Kidney capillary endothelial cell (primary cell): Measurements from ENCODE around the gene SLC5A4.

Experiments
- DNase-seq: peaks from one replicate; pipeline ENCODE4 v3.0.0-alpha.2; 2018; ENCODE audit warnings: low spot score

SLC5A4 gene

DNA sequence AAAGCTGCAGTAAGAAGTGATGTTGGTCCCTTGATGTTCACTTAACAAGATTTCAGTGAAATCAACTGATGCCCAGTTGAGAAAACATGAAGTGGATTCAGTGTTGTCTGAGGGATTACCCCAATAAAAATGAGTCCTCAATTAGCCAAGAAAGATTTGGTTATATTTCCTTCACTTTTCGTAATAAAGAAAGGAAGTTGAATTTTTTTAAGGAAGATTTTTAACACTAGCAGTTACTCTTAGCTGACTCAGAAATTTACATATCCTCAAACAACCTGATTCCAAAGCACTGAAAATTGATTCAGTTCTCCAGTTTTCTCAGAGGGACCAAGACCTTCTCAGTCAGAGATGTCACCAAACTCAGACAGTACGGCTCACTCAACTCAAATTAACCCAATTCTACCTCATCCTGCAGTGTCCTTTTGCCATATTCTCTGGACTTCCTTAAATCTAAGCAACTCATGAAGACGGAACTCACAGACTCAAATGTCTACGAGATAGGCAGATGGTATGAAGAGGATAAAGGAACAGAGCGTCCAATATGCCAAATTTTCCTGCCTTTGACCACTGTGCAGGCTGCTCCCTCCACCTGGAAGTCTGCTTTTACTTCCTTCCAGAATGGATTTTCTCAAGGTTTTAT is 22.8 kb downstream of the SLC5A4 start:
- DNase-seq: no peak

DNA sequence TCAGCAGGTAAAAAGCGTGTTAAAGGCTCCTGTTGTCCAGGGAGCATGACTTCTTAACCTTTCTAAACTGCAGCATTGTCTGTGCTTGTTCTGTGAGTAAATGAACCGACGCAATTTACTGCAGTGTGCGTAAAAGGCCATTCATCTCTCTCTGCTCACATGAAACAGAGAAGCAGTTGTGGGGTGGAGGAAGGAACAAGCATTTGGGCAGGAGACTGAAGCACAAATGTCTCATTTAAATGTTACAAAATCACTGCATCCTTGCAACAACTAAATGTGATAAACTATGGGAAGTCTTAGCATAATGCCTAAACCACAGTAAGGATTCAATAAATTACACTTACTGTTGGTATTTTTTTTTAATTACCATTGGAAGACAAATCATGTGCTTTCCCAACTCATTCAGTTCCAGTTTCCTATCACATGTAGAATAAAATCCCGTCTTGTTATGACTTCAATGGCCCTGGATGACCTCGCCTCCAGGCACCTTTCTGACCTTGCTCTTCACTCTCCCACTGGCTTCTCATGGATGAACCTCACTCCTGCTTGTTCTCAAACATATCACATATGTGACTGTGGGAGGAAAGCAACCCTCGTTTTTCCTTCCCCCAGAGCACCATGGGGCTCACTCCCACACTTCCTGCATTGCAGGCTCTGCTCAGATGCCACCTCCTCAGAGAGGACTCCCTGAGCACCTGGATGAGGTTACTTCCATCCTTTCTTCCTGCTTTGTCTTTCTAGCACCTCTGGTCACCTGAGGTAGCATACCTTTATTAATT is 28.6 kb downstream of the SLC5A4 start:
- DNase-seq: no peak

DNA sequence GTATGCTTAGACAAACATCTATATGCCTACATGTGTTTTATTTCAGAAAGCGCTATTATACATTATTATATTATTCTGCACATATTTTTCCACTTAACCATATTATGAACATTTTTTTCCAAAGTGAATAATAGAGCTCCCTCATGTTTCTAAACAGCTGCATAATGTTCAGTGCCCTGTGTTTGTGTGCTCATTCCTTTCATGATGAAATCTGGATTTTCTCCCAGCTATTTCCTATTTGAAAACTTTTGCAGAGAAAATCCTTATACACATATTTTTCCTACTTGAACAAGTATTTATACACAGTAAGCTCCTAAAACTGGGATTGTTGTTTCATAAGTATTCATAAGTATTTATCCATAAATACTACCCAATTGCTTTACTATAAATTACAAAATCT is 32.2 kb downstream of the SLC5A4 start:
- DNase-seq: no peak

DNA sequence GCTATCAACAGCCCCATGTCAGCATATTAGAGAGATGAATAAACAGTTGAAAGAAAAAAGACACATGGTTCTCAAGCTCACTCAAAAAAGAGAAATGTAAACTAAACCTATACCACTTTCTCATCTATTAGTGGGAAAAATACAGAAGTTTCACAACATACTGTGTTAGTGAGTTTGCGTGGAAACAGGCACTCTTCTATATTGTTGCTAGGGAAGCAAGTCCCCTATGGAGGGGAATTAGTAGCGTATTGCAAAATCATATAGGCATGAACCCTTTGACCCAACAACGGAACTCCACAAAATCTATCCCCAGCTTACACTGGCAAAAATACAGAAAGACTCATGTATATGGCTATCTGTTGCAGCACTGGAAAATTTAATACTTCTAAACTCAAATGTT is 36.1 kb downstream of the SLC5A4 start:
- DNase-seq: no peak

DNA sequence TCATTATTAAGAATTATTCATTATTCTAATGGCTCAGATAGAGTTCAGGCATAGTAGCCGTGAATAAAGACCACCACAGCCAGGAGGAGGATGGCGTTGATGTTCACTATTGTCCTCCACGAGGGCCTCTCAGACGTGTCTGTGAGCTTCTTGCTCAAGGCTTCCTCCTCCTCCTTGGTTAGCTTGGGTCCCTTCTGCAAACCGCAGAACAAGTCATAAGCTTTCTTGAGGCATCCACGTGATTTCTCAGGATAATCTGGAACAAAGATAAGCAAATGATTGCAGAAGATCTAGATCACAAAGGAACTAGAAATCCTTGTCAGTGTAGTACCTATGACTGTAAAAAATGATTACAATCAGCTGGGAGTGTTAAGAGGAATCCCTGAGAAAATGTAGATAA is 36.7 kb downstream of the SLC5A4 start:
- no peak for DNase-seq

DNA sequence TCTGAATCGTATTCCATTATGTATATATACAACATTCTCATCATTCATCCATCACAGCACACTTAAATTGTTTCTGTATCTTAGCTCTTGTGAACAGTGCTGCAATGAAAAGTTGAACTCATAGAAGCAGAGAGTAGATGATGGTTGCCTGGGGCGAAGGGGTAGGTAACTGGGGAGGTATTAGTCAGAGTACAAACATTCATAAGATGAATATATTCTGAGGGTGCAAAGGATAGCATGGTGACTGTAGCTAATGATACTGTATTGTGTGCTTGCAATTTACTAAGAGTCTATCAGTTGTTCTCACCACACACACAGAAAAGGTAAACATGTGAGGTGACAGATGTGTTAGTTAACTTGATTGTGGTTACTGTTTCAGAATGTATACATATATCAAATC is 37.7 kb downstream of the SLC5A4 start:
- DNase-seq: no peak

DNA sequence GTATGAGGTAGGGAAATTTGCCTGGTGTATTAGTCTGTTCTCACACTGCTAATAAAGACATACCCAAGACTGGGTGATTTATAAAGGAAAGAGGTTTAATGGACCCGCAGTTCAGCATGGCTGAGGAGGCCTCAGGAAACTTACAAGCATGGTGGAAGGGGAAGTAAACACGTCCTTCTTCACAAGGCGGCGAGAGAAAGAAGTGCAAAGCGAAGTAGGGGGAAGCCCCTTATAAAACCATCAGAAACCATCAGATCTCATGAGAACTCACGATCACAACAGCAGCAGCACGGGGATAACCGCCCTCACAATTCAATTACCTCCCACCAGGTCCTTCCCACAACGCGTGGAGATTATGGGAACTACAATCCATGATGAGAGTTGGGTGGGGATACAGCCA is 38.2 kb downstream of the SLC5A4 start:
- no peak for DNase-seq

DNA sequence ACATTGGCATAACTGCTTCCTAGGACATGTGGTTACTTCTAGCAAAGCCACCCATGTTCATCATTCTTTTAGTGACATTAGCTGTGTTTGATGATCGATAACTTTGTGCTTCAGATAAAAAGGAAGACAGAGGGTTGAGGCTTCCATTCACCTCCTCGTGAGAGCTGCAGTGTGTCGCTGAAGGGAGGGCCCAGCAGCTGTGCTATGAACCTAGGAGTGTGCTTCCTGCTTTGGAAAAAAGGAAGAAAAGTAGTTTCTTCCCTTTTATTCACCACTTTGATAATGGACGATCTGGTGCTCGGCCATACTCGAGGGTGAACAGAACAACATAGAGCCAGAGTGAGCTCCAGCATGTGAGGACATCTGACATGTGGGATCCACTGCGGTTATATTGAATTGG is 44.1 kb downstream of the SLC5A4 start:
- DNase-seq: no peak

DNA sequence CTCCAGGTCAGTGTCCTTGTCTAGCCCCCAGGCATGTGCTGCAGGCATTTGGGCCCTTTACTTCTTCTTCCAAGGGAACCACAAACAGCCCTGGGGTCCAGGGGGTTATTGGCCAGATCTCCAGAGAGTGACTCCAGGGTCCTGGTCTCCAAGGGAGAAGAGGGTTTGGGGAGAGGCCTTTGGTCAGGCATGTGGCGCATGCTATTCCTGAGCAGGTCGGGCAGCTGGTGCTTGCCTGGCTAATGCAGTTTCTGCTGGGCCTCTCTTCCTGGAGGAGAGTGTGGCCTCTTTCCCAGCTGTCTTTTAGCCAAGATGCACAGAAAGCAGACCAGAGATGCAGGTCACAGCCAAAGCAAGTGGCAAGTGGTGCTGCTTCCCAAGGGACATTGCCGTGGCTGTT is 46.5 kb downstream of the SLC5A4 start:
- no peak for DNase-seq

DNA sequence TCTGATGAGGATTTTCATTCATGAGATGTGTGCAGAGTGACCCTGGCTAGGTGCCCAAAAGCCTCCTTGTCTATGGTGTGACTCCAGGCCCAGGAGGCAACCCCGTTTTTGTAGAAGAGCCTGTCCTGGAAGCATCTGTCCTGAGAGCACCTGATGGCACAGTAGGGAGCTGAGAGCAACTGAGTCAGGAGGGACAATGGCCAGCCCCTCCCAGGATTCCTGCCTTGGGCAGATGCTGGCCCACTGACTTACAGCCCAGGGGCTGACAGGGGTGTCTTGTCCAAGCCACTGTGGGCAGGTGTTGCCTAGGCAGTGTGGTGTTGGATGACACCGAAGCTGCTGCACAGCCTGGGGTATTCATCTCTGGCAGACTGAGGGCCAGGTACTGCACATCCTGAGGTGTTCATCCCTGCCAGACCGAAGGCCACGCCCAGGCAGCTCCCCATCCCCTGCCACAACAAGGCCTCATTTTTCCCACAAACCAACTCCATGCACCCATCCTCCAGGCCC is 47.1 kb downstream of the SLC5A4 start:
- DNase-seq: no peak

DNA sequence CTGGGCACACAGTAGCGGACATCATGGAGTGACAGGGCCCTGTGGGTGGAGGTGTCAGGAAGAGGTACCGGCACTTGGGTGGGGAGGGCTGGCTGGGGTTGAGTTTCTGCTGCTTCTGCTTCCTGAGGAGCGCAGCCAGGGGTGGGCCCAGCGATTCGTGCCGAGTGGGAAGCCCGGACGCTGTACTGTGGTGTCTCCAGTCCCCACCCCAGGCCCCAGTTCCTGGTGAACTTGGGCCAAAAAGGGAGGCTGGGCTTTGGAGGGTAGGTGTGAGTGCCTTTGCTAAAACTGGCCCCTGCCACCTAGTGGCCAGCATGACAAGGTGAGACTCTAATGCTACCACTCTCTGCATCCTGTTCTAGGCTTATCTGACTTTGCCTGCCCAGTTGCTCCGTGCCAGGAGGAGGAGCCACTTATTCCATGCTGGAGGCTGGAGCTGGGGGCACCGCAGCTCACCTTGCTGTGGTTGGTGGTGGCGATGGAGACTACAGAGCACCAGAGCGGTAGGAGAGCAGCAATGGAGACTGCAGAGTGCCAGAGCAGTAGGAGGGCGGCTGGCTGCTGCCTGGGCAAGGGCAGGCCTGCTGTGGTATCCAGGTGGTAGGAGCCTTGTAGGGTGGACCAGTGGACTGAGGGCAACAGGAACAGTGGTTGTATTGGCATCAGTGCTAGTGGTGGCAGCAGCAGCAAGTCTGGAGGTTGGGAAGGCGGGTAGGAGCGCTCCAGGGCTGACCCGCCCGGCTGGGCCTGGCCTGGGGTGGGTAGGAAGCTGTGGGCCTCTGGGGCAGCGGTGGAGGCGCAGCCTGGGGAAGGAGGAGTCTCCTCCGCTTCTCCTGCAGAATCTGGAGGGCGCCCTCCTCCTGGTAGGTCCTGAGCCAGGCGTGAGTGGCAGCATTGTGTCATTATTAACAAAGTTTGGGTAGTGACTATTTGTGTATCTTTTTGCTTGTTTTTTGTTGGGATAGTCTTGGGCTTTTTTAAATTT is 48.1 kb downstream of the SLC5A4 start:
- peak; percentile 10 for DNase-seq

DNA sequence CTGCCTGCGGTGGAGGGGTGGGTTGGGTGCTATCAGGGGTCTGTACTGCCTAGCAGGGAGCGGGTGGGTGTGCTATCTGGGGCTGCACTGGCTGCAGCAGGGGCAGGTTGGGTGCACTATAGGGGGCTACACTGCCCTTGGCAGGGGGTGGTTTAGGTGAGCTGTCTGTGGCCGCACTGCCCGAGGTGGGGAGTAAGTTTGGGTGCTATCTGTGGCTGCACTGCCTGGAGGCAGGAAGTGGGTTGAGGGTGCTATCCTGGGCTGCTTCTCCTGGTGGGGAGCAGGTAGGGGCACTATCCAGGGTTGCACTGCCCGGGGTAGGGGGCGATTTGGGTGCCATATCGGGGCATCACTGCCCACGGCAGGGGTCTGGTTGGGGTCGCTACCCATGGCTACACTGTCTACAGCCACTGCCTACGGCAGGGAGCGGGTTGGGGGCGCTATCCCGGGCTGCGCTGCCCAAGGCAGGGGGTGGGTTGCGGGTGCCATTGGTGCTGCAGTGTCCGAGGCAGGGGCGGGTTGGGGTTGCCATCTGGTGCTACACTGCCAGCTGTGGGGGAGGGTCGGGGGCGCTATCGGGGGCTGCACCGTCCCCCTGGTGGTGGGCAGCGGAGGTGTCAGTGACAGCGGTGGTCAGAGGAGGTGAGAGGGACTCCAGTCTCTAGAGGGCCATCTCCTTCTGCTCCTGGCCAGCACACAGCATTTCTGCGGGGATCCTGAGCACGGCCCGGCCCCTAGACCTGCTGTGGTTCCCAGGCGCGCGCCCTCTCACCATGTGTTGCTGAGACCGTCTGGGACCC is 49.0 kb downstream of the SLC5A4 start:
- DNase-seq: no peak

DNA sequence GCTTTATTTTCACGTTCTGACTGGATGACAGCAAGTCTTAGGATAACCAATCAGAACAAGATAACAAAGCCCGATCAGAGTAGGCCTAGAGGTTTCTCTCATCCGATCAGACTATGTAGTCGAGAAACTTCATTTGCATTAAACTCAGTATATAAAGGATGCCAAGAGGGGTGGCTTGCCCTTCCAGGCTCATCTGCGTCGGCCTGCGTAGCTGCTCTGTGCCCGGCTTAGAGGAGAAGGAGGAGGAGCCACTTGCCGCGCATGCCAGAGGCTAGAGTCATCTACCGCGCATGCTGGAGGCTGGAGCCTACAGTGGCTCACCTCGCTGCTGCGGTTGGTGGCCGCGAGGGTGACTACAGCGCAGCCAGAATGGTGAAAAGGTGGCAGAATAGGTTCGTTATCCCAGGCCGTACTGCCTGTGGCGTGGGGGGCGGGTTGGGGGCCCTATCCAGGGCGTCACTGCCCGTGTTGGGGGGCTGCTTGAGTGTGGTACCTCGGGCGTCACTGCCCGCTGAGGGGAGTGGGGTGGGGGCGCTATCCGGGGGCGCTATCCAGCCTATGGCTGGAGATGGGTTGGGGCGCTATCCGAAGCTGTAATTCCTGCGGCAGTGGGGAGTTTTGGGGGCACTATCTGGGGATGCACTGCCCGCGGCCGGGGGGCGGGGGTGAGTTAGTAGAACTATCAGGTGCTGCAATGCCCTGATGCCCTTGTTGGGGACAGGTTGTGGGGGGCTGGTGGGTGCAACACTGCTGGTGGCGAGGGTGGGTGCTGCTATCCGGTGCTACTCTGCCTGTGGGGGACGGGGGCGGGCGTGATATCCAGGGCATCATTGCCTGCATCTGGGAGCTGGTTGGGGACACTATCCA is 50.1 kb downstream of the SLC5A4 start, which contains the start of gene RFPL2:
TSS of gene RFPL2 (minus strand) at position 218 of the 867 bp plus-strand sequence. CDS start 2,622 bp downstream, outside the sequence.
- no peak for DNase-seq

DNA sequence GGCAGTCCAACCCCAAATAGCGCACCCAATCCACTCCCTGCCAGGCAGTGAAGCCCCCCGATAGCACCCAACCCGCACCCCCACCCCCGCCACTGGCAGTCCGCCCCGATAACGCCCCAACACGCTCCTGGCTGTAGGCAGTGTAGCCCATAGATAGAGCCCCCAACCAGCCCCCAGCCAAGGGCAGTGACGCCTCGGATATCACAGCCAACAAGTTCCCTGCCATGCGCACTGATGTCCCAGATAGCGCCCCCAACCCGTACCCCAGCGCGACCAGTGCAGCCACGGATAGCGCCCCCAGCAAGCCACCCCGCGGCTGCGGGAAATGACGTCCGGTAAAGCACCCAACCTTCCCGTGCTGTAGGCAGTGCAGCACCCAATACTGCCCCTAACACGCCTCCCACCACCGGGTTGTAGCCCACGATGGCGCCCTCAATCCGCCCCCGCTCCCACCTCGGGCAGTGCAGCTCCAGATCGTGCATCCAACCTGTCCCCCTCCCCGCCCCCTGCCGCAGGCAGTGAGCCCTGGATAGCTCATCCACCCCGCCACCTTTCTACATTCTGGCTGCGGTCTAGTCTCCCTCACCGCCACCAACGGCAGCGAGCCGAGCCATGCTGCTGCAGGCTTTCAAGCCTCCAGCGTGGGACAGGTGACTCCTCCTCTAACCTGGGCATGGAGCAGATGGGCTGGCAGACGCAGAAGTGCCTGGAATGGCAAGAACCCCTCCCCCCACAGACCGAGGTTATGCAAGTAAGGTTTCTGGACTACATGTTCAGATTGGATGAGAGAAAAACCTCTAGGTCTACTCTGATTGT is 50.9 kb downstream of the SLC5A4 start:
- no peak for DNase-seq

DNA sequence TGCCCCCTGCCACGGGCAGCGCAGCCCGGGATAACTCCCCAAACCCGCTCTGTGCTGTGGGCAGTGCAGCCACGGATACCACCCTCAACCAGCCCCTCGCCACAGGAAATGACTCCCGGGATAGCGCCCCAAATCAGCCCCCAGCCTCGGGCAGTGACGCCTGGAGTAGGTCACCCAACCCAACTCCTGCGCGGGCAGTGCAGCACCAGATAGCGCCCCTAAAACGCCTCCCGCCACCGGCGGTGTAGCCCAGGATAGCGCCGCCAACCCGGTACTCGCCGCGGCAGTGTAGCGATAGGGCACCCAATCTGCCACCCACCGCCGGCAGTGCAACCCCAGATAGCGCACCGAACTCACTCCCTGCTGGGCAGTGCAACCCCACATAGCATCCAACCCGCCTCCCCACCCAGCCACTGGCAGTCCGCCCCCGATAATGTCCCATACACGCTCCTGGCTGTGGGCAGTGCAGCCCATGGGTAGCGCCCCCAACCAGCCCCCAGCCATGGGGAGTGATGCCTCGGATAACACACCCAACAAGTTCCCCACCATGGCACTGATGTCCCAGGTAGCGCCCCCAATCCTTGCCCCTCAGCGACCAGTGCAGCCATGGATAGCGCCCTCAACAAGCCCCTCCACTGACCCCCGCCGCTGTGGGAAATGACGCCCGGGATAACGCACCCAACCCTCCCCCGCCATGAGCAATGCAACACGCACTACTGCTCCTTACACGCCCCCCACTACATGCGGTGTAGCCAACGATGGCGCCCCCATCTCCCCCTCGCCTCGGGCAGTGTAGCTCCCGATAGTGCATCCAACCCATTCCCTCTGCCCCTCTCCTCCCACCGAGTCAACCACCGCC is 51.7 kb downstream of the SLC5A4 start:
- DNase-seq: no peak

DNA sequence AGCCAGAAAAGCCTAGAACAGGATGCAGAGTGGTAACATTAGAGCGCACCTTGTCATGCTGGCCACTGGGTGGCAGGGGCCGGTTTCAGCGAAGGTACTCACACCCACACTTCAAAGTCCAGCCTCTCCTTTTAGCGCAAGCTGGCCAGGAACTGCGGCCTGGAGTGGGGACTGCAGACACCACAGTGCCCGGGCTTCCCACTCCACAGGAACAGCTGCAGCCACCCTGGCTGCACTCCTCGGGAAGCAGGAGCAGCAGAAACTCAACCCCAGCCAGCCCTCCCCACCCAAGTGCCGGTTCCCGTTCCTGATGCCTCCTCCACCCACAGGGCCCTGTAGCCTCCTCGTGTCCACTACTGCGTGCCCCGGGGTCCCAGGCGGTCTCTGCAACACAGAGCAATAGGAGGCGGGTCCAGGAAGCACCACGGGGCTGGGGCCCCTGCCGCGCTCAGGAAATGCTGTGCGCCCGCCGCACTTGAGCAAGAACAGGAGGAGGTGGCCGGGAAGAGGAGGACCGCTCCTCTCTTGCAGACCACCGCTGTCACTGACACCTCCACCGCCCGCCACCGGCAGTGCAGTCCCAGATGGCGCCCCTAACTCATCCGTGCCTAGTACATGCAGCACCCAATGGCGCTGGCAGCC is 52.5 kb downstream of the SLC5A4 start:
- DNase-seq: peak; percentile 44

DNA sequence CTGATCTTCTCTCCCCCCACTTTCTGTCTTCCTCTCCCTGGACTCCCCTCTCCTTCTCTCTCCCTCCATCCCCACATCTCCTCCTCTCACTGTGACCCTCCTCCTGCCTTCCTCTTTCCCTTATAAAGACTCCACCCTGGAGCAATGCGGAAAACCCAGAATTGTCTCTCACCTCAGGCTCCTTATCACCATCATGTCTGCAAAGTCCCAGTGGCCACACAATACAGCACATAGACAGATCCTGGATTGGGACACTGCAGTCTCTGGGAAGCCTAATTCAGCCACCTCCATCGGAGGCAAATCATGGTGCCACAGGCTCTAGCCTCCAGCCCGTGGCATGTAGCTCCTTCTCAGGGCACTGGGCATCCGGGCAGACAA is 53.0 kb downstream of the SLC5A4 start:
- DNase-seq: no peak

DNA sequence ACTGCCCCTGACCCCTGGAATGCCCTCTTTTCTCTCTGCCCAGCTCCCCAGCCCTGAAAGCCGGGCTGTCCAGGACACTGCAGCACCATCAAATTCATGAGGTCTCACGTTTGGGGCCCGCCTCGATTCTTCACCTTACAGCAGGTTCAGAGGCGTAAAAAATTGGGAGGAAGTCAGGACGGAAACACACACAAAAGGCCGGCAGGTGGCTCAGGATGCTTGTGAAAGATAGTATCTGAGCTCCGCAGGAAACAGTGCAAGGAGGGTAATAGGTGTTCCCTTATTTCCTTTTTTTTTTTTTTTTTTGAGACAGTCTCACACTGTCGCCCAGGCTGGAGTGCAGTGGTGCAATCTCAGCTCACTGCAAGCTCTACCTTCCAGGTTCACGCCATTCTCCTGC is 54.4 kb downstream of the SLC5A4 start:
- DNase-seq: no peak
